Airway epithelial cell (primary cell): ENCODE measurements around the gene TMIGD1. TPM values are rescaled to one million over a fixed set of nuclear protein-coding genes. Genes with fewer than 3 reads are reported as not detected.

ENCODE experiments used
- total RNA-seq: library from RNA; depleted of rRNA; stranded (reverse); fragments of >200 nt; gene quantifications from 2 replicates; pipeline ENCODE4 v1.2.3, GENCODE V29; 2015

TMIGD1 gene
- not detected in 2 replicates for total RNA-seq

DNA sequence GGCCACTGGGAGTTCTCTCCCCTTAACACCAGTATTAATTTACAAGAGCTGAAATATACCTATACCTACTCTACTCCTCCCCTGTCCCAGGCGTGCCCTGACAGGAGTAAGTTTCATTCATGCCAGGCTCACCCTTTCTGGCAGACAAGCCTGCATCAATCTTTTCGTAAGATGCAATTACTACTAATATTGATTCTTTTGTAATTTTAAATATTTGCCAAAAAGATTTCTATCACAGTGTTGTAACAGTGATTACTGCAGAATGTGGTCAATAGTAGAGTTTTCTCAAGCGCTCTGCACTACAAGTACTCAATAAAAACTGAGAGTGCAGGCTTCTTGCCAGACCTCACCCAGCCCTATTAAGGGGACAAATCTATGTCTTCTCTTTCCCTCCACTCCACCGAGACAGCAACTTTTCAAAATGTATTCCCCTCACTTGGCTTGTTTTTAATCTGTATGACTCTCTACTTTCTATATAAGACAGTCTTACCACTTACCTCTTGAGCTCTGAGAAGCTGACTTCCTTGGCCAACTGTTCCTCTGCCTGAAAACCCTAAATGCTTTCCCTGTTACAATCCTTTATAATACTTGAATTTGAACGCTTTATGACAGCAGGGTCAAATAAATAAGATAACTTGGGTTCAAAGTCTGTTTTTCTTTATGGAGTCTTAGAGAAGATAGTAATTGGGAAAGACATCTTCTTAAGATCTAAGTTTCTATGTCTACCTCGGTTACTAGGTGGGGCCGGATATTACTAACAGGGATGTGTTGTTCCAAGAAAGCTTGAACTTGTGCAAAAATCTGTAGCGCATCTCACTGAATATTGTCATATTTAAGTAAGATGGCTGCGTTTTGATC is at the start of gene TMIGD1:
TSS of gene TMIGD1 (minus strand) at position 555 of the 858 bp plus-strand sequence. CDS start 1,924 bp downstream, outside the sequence.

GRCh38 chr17:30378825-30379302 is 45.0 kb upstream of the TMIGD1 start, which contains the start of gene CPD:
Gene CPD, plus strand, starts transcription at chr17:30378927. Its CDS starts 54 bp downstream, at chr17:30378981.

DNA sequence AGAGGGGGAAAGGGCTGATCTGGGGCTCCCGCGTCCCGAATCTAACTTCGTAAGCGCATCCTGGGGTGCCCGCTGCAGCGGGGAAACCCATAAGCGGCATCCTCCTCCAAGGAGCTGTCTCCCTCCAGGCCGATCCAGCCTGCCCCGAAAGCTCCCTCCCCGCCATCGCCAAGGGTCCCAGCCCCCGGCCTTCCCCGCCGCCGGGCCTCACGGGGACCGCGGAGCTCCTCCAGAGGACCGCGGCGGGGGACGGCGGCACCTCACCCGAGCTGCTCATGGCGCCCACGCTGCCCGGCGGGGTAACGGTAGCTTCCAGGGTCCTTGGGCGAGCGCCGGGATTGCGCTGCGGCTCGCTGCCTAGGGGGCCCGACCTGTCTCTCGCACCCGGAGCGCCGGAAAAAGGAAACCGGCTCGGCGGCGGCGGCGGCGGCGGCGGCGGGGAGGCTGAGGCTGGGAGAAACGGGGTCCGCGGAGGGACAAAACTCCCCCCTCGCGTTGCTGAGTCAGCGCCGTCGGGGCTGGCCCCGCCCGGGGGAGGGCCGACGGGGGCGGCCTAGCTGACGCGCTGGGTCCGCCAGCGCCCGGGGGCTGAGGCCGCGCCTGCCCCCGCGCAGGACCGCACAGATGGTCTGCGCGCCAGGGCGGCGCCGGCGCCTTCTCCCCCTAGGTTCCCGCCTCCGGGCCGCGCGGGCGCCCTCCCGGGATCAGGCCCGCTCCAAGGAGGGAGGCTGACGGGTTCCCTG is 42.1 kb downstream of the TMIGD1 start, which contains the start of gene BLMH:
TSS of gene BLMH (minus strand) at position 402 of the 743 bp plus-strand sequence. CDS start at position 277, 125 bp downstream.

Other genes starting within 250 kb of the TMIGD1 start
- gene NSRP1, start 217.2 kb downstream of the TMIGD1 start, total RNA-seq, result 7.5 and 12.3 TPM in 2 replicates
- 0.14 and 0.46 TPM in 2 replicates for gene SLC6A4, start 98.4 kb downstream of the TMIGD1 start, total RNA-seq
- 19.6 and 23.1 TPM in 2 replicates for gene BLMH, start 42.1 kb downstream of the TMIGD1 start, total RNA-seq
- 71.0 and 119 TPM in 2 replicates for gene CPD, start 44.9 kb upstream of the TMIGD1 start, total RNA-seq
- 11.5 and 20.2 TPM in 2 replicates for gene GOSR1, start 143.4 kb upstream of the TMIGD1 start, total RNA-seq